Head of caudate nucleus (tissue), 42 donors: ENCODE data around the gene NEB.
"Not testable (repeated sequence)": the region's sequence is repeated elsewhere in the genome, so short reads cannot be mapped to it uniquely, and the experiment has no call there.

ENCODE experiments used
- DNase-seq, 42 donors: peaks; one replicate each; pipeline versions ENCODE4 v3.0.0 to v3.0.0-alpha.2; 2020 to 2021; ENCODE audit warnings: mixed read lengths in 7 of 42
- intact Hi-C: fragments of 100-400 bp; cut with DNase I; formaldehyde crosslinking; loops from one replicate; pipeline ENCODE4 v1.15.0; 2022

NEB gene

DNA sequence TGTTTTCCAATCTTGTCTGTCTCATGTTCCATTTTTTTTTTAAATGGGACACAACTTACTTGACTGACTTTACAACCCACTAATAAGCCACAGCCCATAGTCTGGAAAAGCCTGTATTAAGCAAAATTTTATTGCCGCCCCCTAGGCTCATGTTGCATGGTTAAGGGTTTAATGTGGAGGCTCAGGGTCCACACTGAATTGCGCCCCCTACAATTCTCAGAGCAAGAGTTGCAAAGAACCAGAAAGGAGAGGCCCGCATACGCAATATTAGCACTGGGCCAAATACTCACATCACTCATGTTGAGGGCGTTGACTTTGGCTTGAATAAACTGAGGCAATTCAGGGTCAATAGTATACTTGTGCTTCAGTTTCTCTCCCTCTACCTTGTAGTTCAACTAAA, 65.5 kb downstream of the NEB start:
- intact Hi-C loops, result no loop called here
- DNase-seq, result no peak

GRCh38 chr2:151665959-151666358, 68.3 kb downstream of the NEB start:
- no peak for DNase-seq
- intact Hi-C loops, result no loop called here

GRCh38 chr2:151664520-151664919, 69.8 kb downstream of the NEB start:
- DNase-seq, result no peak
- intact Hi-C loops, result no loop called here

GRCh38 chr2:151661625-151662024, 72.7 kb downstream of the NEB start:
- intact Hi-C loops, result no loop called here
- no peak for DNase-seq

DNA sequence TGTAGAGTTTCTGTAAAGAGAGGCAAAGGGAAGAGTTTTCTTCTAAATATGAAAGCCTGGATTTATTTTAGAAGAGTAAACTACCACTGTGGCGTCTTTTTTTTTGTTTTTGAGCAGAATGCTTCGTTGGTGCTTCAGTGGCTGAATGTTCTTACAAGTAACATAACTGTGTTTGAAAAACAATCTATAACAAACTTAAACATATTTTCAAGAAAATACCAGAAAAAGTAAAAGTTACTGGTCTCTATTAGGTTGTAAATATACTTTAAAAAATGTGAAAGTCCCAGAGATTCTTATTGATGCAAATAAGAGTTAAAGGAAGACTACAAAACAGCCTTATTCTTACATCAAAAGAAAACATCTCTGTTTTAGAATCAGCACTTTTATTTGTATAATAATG, 76.2 kb downstream of the NEB start:
- intact Hi-C loops, result no loop called here
- DNase-seq, result no peak

- intact Hi-C loops, result no loop called here
- DNase-seq, result no peak
These were observed 76.6 kb downstream of the NEB start for GRCh38 chr2:151657667-151658076.

DNA sequence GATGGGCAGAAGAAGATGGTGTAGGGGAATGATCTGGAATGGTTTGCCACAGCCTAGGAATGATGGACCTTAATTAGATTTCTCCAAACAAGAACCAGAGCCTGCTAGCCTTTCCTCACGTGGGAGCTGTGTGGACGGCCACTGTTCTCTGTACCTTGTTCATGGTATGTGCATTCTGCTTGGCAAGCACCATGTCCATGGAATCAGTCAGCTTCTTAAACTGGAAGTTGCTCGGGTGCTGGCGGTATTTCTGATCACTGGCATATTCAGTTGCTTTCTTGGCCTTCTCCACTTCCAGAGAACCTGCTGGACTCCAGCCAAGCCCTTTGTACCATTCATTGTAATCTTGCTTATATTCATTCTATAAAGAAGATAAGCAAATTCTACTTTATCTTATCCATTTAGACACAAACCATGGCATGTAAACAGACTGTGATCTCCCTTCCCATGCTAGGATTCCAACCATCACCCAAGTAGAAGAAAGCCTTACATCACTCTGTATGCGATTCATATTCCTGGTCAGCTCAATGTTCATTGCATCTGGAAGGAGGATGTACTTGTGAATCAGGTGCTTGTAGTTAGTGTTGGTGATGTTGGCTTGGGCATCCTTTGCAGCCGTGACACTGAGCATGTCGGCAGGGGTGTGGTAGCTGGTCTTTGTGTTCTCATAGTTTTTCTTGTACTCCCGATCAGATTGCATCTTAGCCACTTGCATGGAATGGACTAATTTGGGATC, 78.4 kb downstream of the NEB start:
- DNase-seq, result no peak
- intact Hi-C loops, result no loop called here

- intact Hi-C loops, result no loop called here
These were observed 79.4 kb downstream of the NEB start for GRCh38 chr2:151654891-151655290.

GRCh38 chr2:151654085-151654484, 80.2 kb downstream of the NEB start:
- intact Hi-C loops, result no loop called here
- DNase-seq, result no peak

More at GRCh38 chr2:151654891-151655290, 79.4 kb downstream of the NEB start:
- no peak for DNase-seq

DNA sequence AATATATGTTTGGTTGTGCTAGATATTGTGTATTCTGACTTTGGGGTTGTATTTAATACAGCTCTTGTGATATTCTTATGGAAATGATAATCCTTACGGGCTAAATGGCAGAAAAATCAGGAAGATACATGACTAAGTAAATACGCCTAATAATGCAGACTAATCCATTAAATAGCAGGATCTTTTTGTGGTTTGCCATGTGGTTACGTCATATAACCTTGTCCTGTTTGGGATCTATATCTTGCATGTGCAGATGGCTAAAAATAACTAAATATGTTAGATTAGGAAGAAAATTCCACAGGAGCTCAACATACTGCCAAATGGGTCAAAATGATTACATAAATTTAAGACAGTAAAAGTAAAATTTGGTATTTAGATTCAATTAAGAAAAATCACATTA, 83.0 kb downstream of the NEB start:
- intact Hi-C loops, result no loop called here

GRCh38 chr2:151650456-151650855, 83.8 kb downstream of the NEB start:
- no peak for DNase-seq
- intact Hi-C loops, result no loop called here

More for the DNA sequence above, 83.0 kb downstream of the NEB start:
- no peak for DNase-seq

- DNase-seq, result no peak
- intact Hi-C loops, result no loop called here
These were observed 84.3 kb downstream of the NEB start for GRCh38 chr2:151649966-151650365.

GRCh38 chr2:151649400-151649799, 84.9 kb downstream of the NEB start:
- intact Hi-C loops, result no loop called here
- DNase-seq, result no peak

DNA sequence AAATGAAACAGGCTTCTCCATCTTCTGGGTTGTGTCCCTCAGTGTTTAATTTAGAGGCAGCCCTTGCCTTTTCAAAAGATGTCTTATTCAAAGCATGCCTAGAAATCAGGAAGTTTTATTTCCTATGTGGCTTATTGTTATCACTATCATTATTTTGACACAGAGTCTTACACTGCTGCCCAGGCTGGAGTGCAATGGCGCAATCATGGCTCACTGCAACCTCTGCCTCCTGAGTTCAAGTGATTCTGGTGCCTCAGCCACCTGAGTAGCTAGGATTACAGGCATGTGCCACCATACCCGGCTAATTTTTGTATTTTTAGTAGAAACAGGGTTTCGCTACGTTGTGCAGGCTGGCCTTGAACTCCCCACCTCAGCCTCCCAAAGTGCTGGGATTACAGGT, 87.8 kb downstream of the NEB start:
- DNase-seq, intact Hi-C loops: not testable (repeated sequence)

DNA sequence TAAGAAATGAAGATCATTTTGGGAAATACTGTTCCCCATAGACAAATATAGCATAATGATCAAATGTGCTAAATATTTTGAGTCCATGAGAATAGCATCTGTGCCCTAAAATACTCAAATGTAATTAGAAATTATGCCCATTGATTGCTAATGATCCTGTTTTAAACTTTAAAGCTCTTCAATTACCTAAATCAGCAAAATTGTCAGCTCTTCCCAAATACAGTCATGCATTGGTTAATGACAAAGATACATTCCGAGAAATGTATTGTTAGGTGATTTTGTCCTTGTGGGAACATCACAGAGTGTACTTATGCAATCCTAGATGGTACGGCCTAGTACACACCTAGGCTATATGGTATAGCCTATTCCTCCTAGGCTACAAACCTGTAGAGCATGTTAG, 89.7 kb downstream of the NEB start:
- intact Hi-C loops, result no loop called here

DNA sequence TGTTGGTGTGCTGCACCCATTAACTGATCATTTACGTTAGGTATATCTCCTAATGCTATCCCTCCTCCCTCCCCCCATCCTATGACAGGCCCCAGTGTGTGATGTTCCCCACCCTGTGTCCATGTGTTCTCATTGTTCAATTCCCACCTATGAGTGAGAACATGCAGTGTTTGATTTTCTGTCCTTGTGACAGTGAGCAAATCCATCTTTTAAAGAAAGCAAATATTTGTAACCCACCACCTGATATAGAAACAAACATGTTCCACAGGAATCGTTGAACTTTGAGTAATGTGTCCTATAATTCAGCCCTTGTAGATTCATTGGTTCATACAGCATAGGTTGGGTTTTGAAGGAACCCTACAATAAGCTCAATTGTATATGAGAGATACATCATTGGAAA, 92.4 kb downstream of the NEB start:
- DNase-seq, intact Hi-C loops: not testable (repeated sequence)

More for the DNA sequence above, 89.7 kb downstream of the NEB start:
- no peak for DNase-seq

- intact Hi-C loops, result no loop called here
- DNase-seq, result no peak
These were observed 94.2 kb downstream of the NEB start for GRCh38 chr2:151640087-151640486.

- intact Hi-C loops, result no loop called here
- DNase-seq, result no peak
These were observed 95.3 kb downstream of the NEB start for GRCh38 chr2:151638990-151639389.

GRCh38 chr2:151638191-151638933, 95.9 kb downstream of the NEB start:
- DNase-seq, result no peak
- intact Hi-C loops, result no loop called here

DNA sequence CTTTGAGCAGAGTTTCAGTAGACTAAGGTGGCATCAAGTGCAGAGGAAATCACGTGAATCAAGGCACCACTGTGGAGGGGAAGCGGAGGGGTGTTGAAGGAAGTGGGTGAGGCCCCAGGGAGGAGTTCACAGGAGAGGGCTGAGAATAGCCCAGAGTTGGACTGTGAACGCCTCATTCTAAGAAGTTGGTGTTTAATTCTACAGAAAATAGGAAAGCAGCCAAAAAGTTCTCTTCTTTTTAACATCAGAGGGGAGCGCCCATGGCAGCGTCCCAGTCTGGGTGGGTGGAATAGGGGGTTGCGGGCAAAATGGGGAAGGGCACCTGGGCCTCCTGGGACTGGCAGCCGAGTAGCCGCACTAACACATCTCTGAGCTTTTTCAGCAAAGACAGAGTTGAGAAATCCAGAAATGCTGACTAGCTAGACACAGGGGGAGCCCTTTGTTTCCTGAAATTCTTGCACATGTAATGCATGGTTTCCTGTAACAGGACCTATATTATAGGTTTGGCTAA, 97.0 kb downstream of the NEB start:
- no peak for DNase-seq
- intact Hi-C loops, result no loop called here
